Measurements from ENCODE around the gene FILIP1L.

FILIP1L gene

DNA sequence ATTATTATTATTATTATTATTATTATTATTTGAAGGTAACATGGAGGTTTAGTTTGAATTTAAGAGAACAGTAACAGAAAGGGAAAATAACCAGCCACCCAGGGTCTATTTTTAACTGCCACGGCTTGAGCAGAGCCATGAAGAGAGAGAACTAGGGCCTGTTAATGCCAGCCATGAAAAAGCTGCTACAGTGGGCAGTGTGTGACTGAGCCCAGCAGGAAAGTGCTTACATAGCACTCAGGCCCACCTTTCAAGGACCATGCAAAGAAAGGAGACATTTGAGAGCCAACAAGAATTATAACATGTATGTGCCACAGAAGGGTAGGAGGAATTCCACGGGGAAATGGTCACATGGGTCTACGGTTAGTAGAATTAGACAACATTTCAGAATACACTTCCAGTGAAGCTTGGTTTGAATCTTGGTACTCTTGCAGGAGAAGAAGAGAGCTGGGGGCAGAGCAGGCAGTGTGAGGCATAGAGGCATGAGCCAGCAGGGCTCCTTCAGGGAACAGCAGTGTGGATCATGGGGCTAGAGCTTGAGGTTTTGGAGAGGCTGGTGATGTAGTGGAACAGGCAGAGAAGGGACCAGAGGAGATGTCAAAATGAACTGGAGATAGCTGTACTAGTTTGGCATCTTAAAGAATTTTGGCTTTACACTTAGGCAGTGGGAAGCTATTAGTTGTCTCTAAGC is 155.9 kb downstream of the FILIP1L start:
- no peak overlapping the region for H3K4me3 ChIP-seq (ENCODE audit: insufficient read depth, low read depth, low read length, poor library complexity, severe bottlenecking)

GRCh38 chr3:99957151-99957796 is 157.0 kb downstream of the FILIP1L start:
- H3K36me3 ChIP-seq (ENCODE audit: control insufficient read depth, insufficient read depth, low read length), result no peaks in the 10 kb centered on the region
- H3K27me3 ChIP-seq (replicated peaks; ENCODE audit: control insufficient read depth, insufficient read depth, low read length, poor library complexity, severe bottlenecking), result no peaks in the 10 kb centered on the region
- no peaks in the 10 kb centered on the region for H3K9me3 ChIP-seq (ENCODE audit: control insufficient read depth, low read length)
- no peak for DNase-seq
- H3K27ac ChIP-seq (ENCODE audit: insufficient read depth, low read length, poor library complexity, severe bottlenecking), result no peak overlapping the region
- H3K4me3 ChIP-seq (ENCODE audit: insufficient read depth, low read depth, low read length, poor library complexity, severe bottlenecking), result no peak overlapping the region
- no peaks in the 10 kb centered on the region for H3K4me1 ChIP-seq (ENCODE audit: control insufficient read depth, insufficient read depth, low read length, poor library complexity, severe bottlenecking)

More for the DNA sequence above, 155.9 kb downstream of the FILIP1L start:
- Histone ChIP-seq H3K36me3 (ENCODE audit: control insufficient read depth, insufficient read depth, low read length) (no peaks in the 10 kb centered on the region), H3K4me1 (ENCODE audit: control insufficient read depth, insufficient read depth, low read length, poor library complexity, severe bottlenecking) (no peaks in the 10 kb centered on the region), H3K9me3 (ENCODE audit: control insufficient read depth, low read length) (no peaks in the 10 kb centered on the region), H3K27ac (ENCODE audit: insufficient read depth, low read length, poor library complexity, severe bottlenecking) (no peak overlapping the region), H3K27me3 (replicated peaks; ENCODE audit: control insufficient read depth, insufficient read depth, low read length, poor library complexity, severe bottlenecking) (no peaks in the 10 kb centered on the region)
- DNase-seq, result no peak

GRCh38 chr3:99955773-99956562 is 158.3 kb downstream of the FILIP1L start:
- H3K4me1 ChIP-seq (ENCODE audit: control insufficient read depth, insufficient read depth, low read length, poor library complexity, severe bottlenecking), result no peaks in the 10 kb centered on the region

GRCh38 chr3:99954914-99955644 is 159.2 kb downstream of the FILIP1L start:
- Histone ChIP-seq H3K4me1 (ENCODE audit: control insufficient read depth, insufficient read depth, low read length, poor library complexity, severe bottlenecking) (no peaks in the 10 kb centered on the region), H3K9me3 (ENCODE audit: control insufficient read depth, low read length) (no peaks in the 10 kb centered on the region), H3K36me3 (ENCODE audit: control insufficient read depth, insufficient read depth, low read length) (no peaks in the 10 kb centered on the region), H3K4me3 (ENCODE audit: insufficient read depth, low read depth, low read length, poor library complexity, severe bottlenecking) (no peak overlapping the region), H3K27me3 (replicated peaks; ENCODE audit: control insufficient read depth, insufficient read depth, low read length, poor library complexity, severe bottlenecking) (no peaks in the 10 kb centered on the region), H3K27ac (ENCODE audit: insufficient read depth, low read length, poor library complexity, severe bottlenecking) (no peak overlapping the region)
- no peak for DNase-seq

More at GRCh38 chr3:99955773-99956562, 158.3 kb downstream of the FILIP1L start:
- Histone ChIP-seq H3K27ac (ENCODE audit: insufficient read depth, low read length, poor library complexity, severe bottlenecking) (no peak overlapping the region), H3K27me3 (replicated peaks; ENCODE audit: control insufficient read depth, insufficient read depth, low read length, poor library complexity, severe bottlenecking) (no peaks in the 10 kb centered on the region), H3K9me3 (ENCODE audit: control insufficient read depth, low read length) (no peaks in the 10 kb centered on the region), H3K4me3 (ENCODE audit: insufficient read depth, low read depth, low read length, poor library complexity, severe bottlenecking) (no peak overlapping the region), H3K36me3 (ENCODE audit: control insufficient read depth, insufficient read depth, low read length) (no peaks in the 10 kb centered on the region)
- no peak for DNase-seq

GRCh38 chr3:99953596-99953995 is 160.7 kb downstream of the FILIP1L start:
- Histone ChIP-seq H3K36me3 (ENCODE audit: control insufficient read depth, insufficient read depth, low read length) (no peaks in the 10 kb centered on the region), H3K27ac (ENCODE audit: insufficient read depth, low read length, poor library complexity, severe bottlenecking) (no peak overlapping the region), H3K27me3 (replicated peaks; ENCODE audit: control insufficient read depth, insufficient read depth, low read length, poor library complexity, severe bottlenecking) (no peaks in the 10 kb centered on the region), H3K9me3 (ENCODE audit: control insufficient read depth, low read length) (no peaks in the 10 kb centered on the region), H3K4me1 (ENCODE audit: control insufficient read depth, insufficient read depth, low read length, poor library complexity, severe bottlenecking) (no peaks in the 10 kb centered on the region), H3K4me3 (ENCODE audit: insufficient read depth, low read depth, low read length, poor library complexity, severe bottlenecking) (no peak overlapping the region)
- no peak for DNase-seq

GRCh38 chr3:99952306-99952705 is 162.0 kb downstream of the FILIP1L start:
- Histone ChIP-seq H3K9me3 (ENCODE audit: control insufficient read depth, low read length) (no peaks in the 10 kb centered on the region), H3K4me1 (ENCODE audit: control insufficient read depth, insufficient read depth, low read length, poor library complexity, severe bottlenecking) (no peaks in the 10 kb centered on the region), H3K27ac (ENCODE audit: insufficient read depth, low read length, poor library complexity, severe bottlenecking) (no peak overlapping the region), H3K27me3 (replicated peaks; ENCODE audit: control insufficient read depth, insufficient read depth, low read length, poor library complexity, severe bottlenecking) (no peaks in the 10 kb centered on the region), H3K4me3 (ENCODE audit: insufficient read depth, low read depth, low read length, poor library complexity, severe bottlenecking) (no peak overlapping the region), H3K36me3 (ENCODE audit: control insufficient read depth, insufficient read depth, low read length) (no peaks in the 10 kb centered on the region)
- DNase-seq, result no peak

DNA sequence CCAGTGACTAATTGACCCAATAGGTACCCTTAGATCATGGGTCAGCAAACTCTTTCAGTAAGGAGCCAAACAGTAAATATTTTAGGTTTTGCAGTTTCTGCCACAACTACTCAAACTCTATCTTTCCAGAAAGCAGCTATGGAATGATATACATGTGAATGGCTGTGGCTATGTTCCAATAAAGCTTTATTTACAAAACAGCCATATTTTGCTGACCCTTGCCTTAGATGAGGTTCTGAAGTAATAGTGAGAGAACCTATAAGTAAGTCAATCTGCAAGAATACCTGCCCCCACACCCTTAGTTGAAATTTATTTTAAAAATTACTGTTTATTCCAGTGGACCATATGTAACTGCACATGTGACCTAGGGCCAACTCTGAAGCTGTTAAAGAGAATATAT is 162.6 kb downstream of the FILIP1L start:
- Histone ChIP-seq H3K27ac (ENCODE audit: insufficient read depth, low read length, poor library complexity, severe bottlenecking) (no peak overlapping the region), H3K27me3 (replicated peaks; ENCODE audit: control insufficient read depth, insufficient read depth, low read length, poor library complexity, severe bottlenecking) (no peaks in the 10 kb centered on the region), H3K9me3 (ENCODE audit: control insufficient read depth, low read length) (no peaks in the 10 kb centered on the region), H3K4me3 (ENCODE audit: insufficient read depth, low read depth, low read length, poor library complexity, severe bottlenecking) (no peak overlapping the region), H3K36me3 (ENCODE audit: control insufficient read depth, insufficient read depth, low read length) (no peaks in the 10 kb centered on the region), H3K4me1 (ENCODE audit: control insufficient read depth, insufficient read depth, low read length, poor library complexity, severe bottlenecking) (no peaks in the 10 kb centered on the region)
- DNase-seq, result no peak

GRCh38 chr3:99950921-99951320 is 163.4 kb downstream of the FILIP1L start:
- H3K27ac ChIP-seq (ENCODE audit: insufficient read depth, low read length, poor library complexity, severe bottlenecking), result no peak overlapping the region
- H3K4me1 ChIP-seq (ENCODE audit: control insufficient read depth, insufficient read depth, low read length, poor library complexity, severe bottlenecking), result no peaks in the 10 kb centered on the region
- DNase-seq, result no peak
- no peaks in the 10 kb centered on the region for H3K9me3 ChIP-seq (ENCODE audit: control insufficient read depth, low read length)
- no peak overlapping the region for H3K4me3 ChIP-seq (ENCODE audit: insufficient read depth, low read depth, low read length, poor library complexity, severe bottlenecking)
- no peaks in the 10 kb centered on the region for H3K27me3 ChIP-seq (replicated peaks; ENCODE audit: control insufficient read depth, insufficient read depth, low read length, poor library complexity, severe bottlenecking)
- no peaks in the 10 kb centered on the region for H3K36me3 ChIP-seq (ENCODE audit: control insufficient read depth, insufficient read depth, low read length)

GRCh38 chr3:99949956-99950670 is 164.2 kb downstream of the FILIP1L start:
- H3K4me1 ChIP-seq (ENCODE audit: control insufficient read depth, insufficient read depth, low read length, poor library complexity, severe bottlenecking), result no peaks in the 10 kb centered on the region
- H3K27ac ChIP-seq (ENCODE audit: insufficient read depth, low read length, poor library complexity, severe bottlenecking), result no peak overlapping the region
- H3K9me3 ChIP-seq (ENCODE audit: control insufficient read depth, low read length), result no peaks in the 10 kb centered on the region
- no peak for DNase-seq
- no peak overlapping the region for H3K4me3 ChIP-seq (ENCODE audit: insufficient read depth, low read depth, low read length, poor library complexity, severe bottlenecking)
- no peaks in the 10 kb centered on the region for H3K27me3 ChIP-seq (replicated peaks; ENCODE audit: control insufficient read depth, insufficient read depth, low read length, poor library complexity, severe bottlenecking)
- no peaks in the 10 kb centered on the region for H3K36me3 ChIP-seq (ENCODE audit: control insufficient read depth, insufficient read depth, low read length)
